ENCODE results near the gene FILIP1.

FILIP1 gene

GRCh38 chr6:75318900-75319299 is 174.7 kb downstream of the FILIP1 start:
- no peak for DNase-seq

DNA sequence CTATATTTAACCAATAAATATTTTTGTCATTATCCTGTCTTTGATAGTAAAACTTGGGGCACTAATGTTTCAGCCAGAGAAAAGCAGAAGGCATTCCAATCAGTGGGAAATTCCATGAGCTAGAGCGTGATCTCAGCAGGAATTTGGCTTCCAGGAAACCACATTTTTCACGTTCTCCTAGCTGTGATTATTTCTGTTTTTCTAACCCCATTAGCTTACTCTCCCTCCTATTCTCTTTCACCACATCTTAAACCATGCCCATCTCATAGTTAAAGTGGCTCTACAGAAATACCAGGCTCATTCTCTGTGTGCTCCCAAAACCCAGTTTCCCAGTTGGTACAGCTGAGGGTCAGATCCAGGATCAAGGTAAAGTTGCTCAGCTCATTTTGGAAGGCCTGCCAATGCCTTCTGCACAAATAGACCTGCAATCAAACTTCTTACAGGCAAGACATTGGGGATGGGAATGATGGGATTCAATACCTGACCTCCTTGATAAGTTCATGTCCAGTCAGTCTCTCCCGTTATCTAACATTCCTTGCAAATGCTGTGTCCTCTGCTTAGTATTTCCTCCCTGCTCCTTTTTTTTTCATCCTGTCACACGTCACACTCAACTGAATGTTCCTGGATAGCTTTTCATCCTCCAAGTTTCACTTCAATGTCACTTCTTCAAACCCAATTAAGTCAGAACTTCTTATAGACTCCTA is 175.9 kb downstream of the FILIP1 start:
- DNase-seq = no peak

DNA sequence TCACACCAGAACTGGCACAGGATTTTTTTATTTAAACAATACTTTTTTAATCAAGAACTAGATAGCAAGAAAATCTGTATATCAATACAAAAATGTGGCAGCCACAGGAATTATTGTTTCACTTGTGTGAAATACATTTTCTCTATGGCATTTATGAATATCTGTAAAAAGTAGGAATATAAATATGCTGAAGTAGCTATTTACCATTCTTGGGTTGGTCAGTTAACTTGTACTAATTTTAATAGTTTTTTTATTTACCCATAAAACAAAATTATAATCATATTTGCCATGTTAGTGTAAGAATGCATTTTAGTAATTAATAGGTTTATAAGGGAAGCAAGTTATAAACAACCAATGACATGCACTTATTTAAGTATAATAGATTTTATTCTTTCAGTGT is 177.6 kb downstream of the FILIP1 start:
- DNase-seq = no peak

DNA sequence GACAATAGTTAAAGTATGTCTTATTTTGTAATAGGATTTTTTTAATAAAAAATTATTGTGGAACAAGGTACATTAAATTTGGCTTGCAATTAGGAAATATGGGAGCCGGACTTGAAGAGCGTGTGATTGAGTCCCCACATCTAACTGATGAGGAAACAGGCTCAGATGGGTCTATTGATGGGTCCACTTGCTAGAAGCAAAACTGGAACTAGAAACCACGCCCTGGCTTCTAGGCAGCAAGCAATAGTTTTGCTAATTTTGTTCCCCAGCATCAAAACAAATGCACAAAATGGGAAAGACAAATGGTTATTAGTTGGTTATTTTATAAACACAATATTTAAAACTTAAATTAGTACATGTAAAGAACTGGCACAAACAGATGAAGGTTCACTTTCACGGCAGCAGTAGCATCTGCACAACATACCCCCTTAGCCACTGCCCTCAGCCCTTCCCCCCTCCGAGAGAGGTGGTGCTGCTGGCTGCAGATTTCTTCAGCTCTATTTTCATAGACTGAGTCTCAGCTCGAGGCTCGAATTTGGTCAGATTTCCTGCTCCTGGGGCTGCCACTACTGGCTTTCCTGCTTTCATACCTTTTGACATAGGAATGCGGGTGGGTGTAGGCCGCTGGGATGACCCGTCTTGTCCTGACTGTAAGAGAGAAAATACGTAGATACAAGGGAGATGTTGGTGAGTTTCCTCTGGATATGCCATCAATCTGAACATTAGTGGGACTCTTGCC is 185.2 kb downstream of the FILIP1 start:
- no peak for DNase-seq

GRCh38 chr6:75307364-75308004 is 186.1 kb downstream of the FILIP1 start:
- no peak for DNase-seq

GRCh38 chr6:75306064-75306463 is 187.5 kb downstream of the FILIP1 start:
- no peak for DNase-seq

- DNase-seq = no peak
Measured at GRCh38 chr6:75305573-75305972, 188.0 kb downstream of the FILIP1 start.

DNA sequence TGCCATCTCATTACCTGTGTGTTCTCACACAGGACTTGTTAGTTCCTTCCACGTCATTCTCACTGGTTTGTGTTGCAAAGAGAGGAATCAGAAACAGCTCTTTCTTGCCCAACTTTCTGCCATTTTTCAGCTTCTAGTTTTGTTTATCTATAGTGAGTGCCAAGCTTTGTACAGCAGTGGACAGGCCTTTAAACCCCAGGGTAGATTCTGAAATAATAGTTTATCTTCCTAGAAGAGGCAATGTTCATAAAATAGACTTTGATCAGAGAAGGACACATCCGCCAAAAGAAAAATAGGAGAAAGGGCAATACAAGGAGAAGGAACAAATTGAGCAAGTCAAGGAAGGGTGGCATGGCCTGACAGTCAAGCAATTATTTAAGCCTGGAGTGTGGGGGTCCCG is 191.3 kb downstream of the FILIP1 start:
- DNase-seq = no peak

DNA sequence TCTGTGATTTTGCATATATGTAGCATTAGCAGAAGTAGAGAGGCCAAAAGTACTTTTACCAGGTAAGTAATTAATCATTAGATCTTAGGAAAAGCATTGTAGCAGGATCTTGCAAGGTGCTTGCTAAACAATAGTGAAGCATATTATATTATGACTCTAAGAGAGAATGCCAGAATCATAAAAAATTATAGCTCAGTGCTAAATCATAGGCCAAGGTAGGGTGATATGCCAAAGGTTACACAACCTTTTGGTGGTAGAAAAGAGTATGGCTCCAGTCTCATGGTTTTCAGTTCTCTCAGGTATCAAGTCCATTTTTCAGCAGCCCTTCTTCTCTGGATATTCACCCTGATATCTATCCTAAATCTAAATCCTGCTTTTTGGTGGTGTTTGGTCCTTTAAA is 192.1 kb downstream of the FILIP1 start:
- no peak for DNase-seq

DNA sequence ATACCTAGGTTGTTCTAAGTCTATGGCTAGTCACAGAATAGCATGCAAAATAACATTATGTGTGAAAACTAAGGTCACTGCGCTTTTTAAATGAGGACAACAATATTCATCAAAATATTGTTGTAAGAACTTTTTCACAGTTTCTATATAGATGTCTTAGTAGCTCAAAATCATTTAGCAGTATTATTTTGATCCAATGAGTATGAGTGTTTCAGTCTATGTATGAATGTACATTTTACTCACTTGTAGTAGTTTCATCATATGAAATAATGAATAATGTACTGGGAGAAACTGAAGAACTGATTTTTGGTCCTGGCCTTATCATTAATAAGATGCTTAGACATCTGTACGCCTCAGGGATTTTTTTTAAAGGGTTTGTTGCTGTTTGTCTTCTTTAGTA is 192.5 kb downstream of the FILIP1 start:
- DNase-seq = no peak

- no peak for DNase-seq
Measured at GRCh38 chr6:75300531-75300855, 193.1 kb downstream of the FILIP1 start.

DNA sequence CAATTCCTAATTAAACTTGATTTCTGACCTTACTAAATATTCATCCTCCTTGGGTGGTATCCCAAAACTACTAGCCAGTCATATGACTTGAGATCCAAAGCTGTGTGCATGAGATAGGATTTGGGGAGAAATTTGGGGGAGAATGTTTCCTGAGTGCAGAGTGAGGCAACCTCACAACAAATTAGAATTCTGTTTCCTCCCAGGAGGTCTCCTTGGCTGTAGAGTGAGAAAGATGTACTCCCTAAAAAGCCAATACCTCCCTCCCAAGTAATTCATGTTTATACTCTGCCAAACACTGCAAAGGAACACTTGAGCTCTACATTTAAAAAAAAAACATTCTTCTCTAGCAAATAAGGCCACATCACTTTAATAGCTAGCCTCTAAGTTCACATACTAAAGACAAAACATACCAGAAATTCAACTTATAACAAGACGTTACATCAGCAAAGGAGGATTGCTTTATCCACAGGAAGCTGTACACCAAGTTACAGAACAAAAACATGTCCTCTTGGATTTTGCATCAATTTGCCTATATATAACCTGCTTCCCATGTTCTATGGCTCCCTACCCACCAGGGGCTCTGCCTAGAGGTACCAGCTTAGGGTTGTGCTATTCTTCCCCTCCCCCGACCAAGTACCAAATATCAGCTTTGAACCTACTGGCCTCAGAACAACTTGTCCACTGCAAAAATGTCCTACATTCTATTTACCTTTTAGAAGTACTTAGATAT is 193.6 kb downstream of the FILIP1 start:
- DNase-seq = no peak

GRCh38 chr6:75296811-75297779 is 196.5 kb downstream of the FILIP1 start:
- DNase-seq = no peak

DNA sequence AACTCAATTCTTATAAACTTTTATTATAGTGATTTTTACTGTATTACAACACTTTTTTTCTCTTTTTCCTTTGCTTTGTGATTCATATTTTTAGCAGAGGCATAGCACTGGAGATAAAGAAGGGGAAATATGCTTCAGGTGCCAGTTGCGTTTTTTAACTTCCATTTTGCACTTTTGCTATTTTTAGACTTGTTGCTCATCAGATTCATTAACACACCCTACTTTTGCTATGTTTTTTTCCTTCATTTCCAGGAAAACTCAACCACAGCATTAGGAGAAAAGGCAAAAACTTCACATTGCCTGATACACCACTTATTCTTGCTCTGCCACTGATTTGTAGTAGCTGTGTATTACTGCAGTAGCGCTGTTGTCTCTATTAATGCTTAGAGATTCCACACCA is 201.0 kb downstream of the FILIP1 start:
- no peak for DNase-seq

GRCh38 chr6:75291744-75292143 is 201.9 kb downstream of the FILIP1 start:
- no peak for DNase-seq

GRCh38 chr6:75291331-75291730 is 202.3 kb downstream of the FILIP1 start:
- DNase-seq = no peak

DNA sequence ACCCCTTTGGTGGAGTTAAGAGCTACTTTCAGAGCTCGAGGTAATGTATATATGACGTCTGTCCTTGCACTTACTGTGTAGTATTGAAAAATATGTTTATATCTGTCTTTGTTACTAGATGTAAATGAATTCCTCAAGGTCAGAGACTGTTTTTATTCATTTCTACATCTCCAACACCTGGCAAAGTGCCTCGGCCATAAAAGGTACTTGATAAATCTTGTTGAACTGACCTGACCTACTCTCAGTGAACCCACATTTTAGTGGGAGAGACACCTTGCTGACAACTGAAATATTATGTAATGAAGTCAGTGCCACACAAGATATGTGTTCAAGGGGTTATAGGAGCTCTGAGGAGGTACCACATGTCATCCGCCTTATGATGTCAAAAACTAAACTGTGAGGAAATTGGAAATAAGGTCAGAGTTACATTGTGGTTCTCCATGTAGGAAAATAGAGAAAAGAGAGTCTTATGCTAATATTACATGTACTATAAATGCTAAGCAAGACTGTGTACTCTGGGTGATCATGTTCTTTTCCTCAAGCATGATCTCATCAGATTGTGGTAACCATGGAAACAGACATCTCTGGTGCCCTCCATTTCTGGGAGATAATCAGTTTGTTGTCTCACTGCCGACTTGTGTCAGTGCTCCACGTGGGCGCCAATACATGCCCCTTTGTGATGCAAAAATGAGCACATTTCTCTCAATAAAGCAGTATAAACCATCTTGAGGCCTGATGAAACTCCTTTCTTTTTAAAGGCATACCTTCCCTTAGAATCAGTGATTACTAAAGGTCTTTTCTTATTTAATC is 203.3 kb downstream of the FILIP1 start:
- no peak for DNase-seq

DNA sequence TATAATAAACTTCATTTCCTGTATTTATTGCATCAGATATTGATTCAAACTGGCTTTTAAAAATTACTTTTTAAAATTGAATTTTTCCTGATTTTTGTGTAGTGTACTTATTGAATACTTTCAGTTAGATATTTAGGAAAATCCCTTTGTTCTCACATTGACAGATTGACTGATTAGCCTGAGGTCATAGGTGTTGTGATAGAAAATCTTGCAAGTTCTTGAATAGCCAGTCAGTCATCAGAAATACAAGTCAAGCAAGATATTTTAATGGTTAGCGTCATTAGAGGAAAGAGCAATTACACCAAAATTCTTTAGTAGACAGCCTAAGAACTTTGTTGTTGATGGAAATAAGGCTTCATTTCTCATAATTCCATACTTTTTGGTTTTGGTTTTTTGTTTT is 205.6 kb downstream of the FILIP1 start:
- DNase-seq = no peak

GRCh38 chr6:75287424-75287823 is 206.2 kb downstream of the FILIP1 start:
- DNase-seq = no peak

GRCh38 chr6:75286955-75287354 is 206.6 kb downstream of the FILIP1 start:
- DNase-seq = no peak

- no peak for DNase-seq
Measured at GRCh38 chr6:75285283-75285639, 208.3 kb downstream of the FILIP1 start.

Measured in activated effector memory CD4-positive, alpha-beta T cell treated with Interleukin-2 at 50 U/mL for 16 hours (primary cell).